B cell (primary cell): ENCODE data around the gene FAM114A2. TPM values are rescaled to one million over a fixed set of nuclear protein-coding genes. Genes with fewer than 3 reads are reported as not detected.

Experiments
- ATAC-seq: fragments of 200-7000 bp; cut with Tn5 transposase; one replicate; pipeline ENCODE4 v1.10.0; 2021; ENCODE audit warnings: low read depth, mild to moderate bottlenecking, moderate number of reproducible peaks, moderate library complexity
- CTCF ChIA-PET: fragments of 350-600 bp; sonication (Branson Sonifier 250); formaldehyde crosslinking; loops from one replicate; lab custom pipeline; 2021; ENCODE audit warnings: antibody characterized with exemption, inconsistent platforms; lab: Charles Lee
- POLR2A ChIA-PET: fragments of 350-600 bp; sonication (Branson Sonifier 250); formaldehyde crosslinking; loops from one replicate; lab custom pipeline; 2021; ENCODE audit warnings: antibody characterized with exemption; lab: Charles Lee
- DNase-seq: peaks from one replicate; pipeline ENCODE4 v3.0.0; 2013
- H2AFZ ChIP-seq: 2 replicates; pipeline ENCODE4 v1.6.1; 2012; ENCODE audit warnings: mild to moderate bottlenecking, low read depth, low read length; ENCODE audit not compliant: insufficient read depth, poor library complexity, severe bottlenecking
- H3K27ac ChIP-seq, 2 donors: 1 replicate in 1 of 2; 2 replicates in 1 of 2; pipeline ENCODE4 v1.5.1; 2012 to 2013; ENCODE audit warnings: low read length in 2 of 2, mild to moderate bottlenecking in 2 of 2, moderate library complexity in 1 of 2
- H3K27me3 ChIP-seq, 4 experiments: fragments of 200-600 bp in 1 of 4; sonication (generic) in 1 of 4; replicated peaks in 1 of 4; 1 replicate in 2 of 4; 2 replicates in 2 of 4; pipeline versions ENCODE4 v1.6.1 to v1.7.0; 2013 to 2016; ENCODE audit warnings: low read length in 3 of 4, mild to moderate bottlenecking in 2 of 4, mixed read lengths in 1 of 4, moderate library complexity in 1 of 4; ENCODE audit not compliant: insufficient read depth in 4 of 4, control insufficient read depth in 3 of 4; ENCODE audit errors: control extremely low read depth in 1 of 4
- H3K36me3 ChIP-seq, 2 experiments: replicated peaks in 1 of 2; 1 replicate in 1 of 2; 2 replicates in 1 of 2; pipeline versions ENCODE4 v1.6.1 to v1.7.1; 2013; ENCODE audit warnings: low read length in 1 of 2; ENCODE audit not compliant: insufficient read depth in 2 of 2, control insufficient read depth in 1 of 2; ENCODE audit errors: control extremely low read depth in 1 of 2, extremely low read depth in 1 of 2
- H3K4me1 ChIP-seq, 2 donors: fragments of 200-600 bp in 1 of 2; sonication (generic) in 1 of 2; 1 replicate in 1 of 2; 2 replicates in 1 of 2; pipeline versions ENCODE4 v1.5.1 to v1.6.1; 2013 to 2017; ENCODE audit warnings: low read length in 2 of 2; ENCODE audit not compliant: control insufficient read depth in 2 of 2, insufficient read depth in 2 of 2
- H3K4me2 ChIP-seq: replicated peaks from 2 replicates; pipeline ENCODE3; 2012; ENCODE audit warnings: mild to moderate bottlenecking, low read depth, low read length; ENCODE audit not compliant: poor library complexity, severe bottlenecking
- H3K4me3 ChIP-seq, 5 experiments: fragments of 200-600 bp in 1 of 5; sonication (generic) in 1 of 5; 1 replicate in 3 of 5; 2 replicates in 2 of 5; pipeline versions ENCODE4 v1.5.1 to v1.7.0; 2011 to 2016; ENCODE audit warnings: low read length in 4 of 5, mild to moderate bottlenecking in 4 of 5, low read depth in 2 of 5, control low read depth in 1 of 5, moderate library complexity in 1 of 5; ENCODE audit not compliant: insufficient read depth in 1 of 5; ENCODE audit errors: control extremely low read depth in 1 of 5, extremely low read depth in 1 of 5
- H3K79me2 ChIP-seq: fragments of 200-600 bp; sonication (generic); one replicate; pipeline ENCODE4 v1.6.0; 2016; ENCODE audit warnings: low read length; ENCODE audit not compliant: control insufficient read depth, insufficient read depth
- H3K9ac ChIP-seq: fragments of 200-600 bp; sonication (generic); 2 replicates; pipeline ENCODE4 v1.6.1; 2017; ENCODE audit warnings: mild to moderate bottlenecking, low read length, moderate library complexity
- H3K9me3 ChIP-seq, 3 donors: one replicate each; pipeline versions ENCODE4 v1.6.1 to v1.7.1; 2013; ENCODE audit warnings: low read length in 2 of 3; ENCODE audit not compliant: control insufficient read depth in 2 of 3, insufficient read depth in 1 of 3; ENCODE audit errors: control extremely low read depth in 1 of 3
- H4K20me1 ChIP-seq: 2 replicates; pipeline ENCODE4 v1.6.0; 2012; ENCODE audit warnings: mild to moderate bottlenecking, low read length; ENCODE audit not compliant: insufficient read depth, control insufficient read depth, poor library complexity, severe bottlenecking
- H3K27ac Mint-ChIP-seq: one replicate; pipeline ENCODE4 v1.8.0; 2021; ENCODE audit warnings: mixed read lengths
- H3K27me3 Mint-ChIP-seq: one replicate; pipeline ENCODE4 v1.8.0; 2021; ENCODE audit warnings: mixed read lengths
- H3K4me1 Mint-ChIP-seq: one replicate; pipeline ENCODE4 v1.8.0; 2021; ENCODE audit warnings: mixed read lengths
- H3K4me3 Mint-ChIP-seq: one replicate; pipeline ENCODE4 v1.8.0; 2021; ENCODE audit warnings: mixed read lengths
- H3K9me3 Mint-ChIP-seq: one replicate; pipeline ENCODE4 v1.8.0; 2022; ENCODE audit warnings: mixed read lengths; ENCODE audit not compliant: insufficient read depth
- EZH2 ChIP-seq: IDR thresholded peaks from 2 replicates; pipeline ENCODE4 v1.6.1; 2012; ENCODE audit warnings: borderline replicate concordance, low read depth, mild to moderate bottlenecking, moderate library complexity, low read length; ENCODE audit not compliant: insufficient read depth, poor library complexity, severe bottlenecking
- WGBS: methylation state at CpG from one replicate; pipeline ENCODE4 v1.1.5; 2013; ENCODE audit warnings: missing lambda C conversion rate; ENCODE audit not compliant: insufficient coverage; 5-methylcytosine and 5-hydroxymethylcytosine counted together
- intact Hi-C: fragments of 100-400 bp; cut with micrococcal nuclease; formaldehyde crosslinking; loops from one replicate; pipeline ENCODE4 v1.10.0; 2022
- polyA plus RNA-seq: library from polyadenylated mRNA; depleted of rRNA; stranded (reverse); fragments of >200 nt; gene quantifications from 2 replicates; pipeline ENCODE4 v1.2.3, GENCODE V29; 2012
- total RNA-seq, 2 donors: library from RNA; stranded (reverse); fragments of 120-200 nt in 1 of 2; gene quantifications; 1 replicate in 1 of 2; 2 replicates in 1 of 2; pipeline versions ENCODE4 v1.2.3 to v1.2.4, GENCODE V29; 2013 to 2022
- TF ChIP-seq, protein P1 (sequence below): fragments of 200-600 bp; IDR thresholded peaks from one replicate; pipeline ENCODE4 v1.8.0; 2022; ENCODE audit warnings: antibody characterized with exemption, mild to moderate bottlenecking

Gene FAM114A2
- total and polyA plus RNA-seq, 2 donors (not counting 1 experiment from before 2014, with no cell fraction given) = 6.0 to 34.2 TPM

DNA sequence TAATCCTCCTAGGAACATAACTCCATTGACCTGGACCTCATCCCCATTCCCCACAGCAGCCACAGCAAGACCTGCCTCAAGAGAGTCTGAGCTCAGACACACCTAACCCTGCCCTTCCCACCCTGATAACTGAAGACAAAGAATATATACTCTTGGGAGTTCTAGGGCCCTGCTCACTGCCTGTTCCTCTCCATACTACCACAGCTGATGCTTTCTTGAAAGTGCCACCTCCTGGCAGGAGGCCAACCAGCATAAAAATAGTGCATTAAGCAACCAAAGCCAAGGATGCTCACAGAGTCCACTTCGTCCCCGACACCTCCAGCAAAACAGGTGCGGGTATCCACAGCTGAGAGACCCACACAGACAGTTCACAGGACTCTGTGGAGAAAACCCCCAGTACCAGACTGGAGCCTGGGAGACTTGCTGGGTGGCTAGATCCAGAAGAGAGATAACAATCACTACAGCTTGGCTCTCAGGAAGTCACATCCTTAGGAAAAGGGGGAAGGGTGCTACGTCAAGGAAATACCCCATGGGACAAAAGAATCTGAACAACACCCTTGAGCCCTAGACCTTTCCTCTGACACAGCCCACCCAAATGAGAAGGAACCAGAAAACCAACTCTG, 23.5 kb downstream of the FAM114A2 start:
- Histone ChIP-seq H4K20me1 (no peaks in the 10 kb centered on the region), H3K27me3 (no peaks in the 10 kb centered on the region), H3K4me1 (no peaks in the 10 kb centered on the region), H3K4me2 (no peak overlapping the region), H2AFZ (no peak overlapping the region), H3K36me3 (peaks cover 16 to 31% of the 10 kb centered on the region in 2 experiments), H3K27ac (no peak overlapping the region), H3K9me3 (peaks cover 0 to 6% (median 0%) of the 10 kb centered on the region in 3 donors), H3K79me2 (peaks cover 14% of the 10 kb centered on the region), H3K9ac (no peak overlapping the region), H3K4me3 (no peak overlapping the region)
- no peak for TF ChIP-seq EZH2
- TF ChIP-seq, protein P1, sequence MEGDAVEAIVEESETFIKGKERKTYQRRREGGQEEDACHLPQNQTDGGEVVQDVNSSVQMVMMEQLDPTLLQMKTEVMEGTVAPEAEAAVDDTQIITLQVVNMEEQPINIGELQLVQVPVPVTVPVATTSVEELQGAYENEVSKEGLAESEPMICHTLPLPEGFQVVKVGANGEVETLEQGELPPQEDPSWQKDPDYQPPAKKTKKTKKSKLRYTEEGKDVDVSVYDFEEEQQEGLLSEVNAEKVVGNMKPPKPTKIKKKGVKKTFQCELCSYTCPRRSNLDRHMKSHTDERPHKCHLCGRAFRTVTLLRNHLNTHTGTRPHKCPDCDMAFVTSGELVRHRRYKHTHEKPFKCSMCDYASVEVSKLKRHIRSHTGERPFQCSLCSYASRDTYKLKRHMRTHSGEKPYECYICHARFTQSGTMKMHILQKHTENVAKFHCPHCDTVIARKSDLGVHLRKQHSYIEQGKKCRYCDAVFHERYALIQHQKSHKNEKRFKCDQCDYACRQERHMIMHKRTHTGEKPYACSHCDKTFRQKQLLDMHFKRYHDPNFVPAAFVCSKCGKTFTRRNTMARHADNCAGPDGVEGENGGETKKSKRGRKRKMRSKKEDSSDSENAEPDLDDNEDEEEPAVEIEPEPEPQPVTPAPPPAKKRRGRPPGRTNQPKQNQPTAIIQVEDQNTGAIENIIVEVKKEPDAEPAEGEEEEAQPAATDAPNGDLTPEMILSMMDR = no peak
- WGBS = 88% methylated on average over 4 of the region's 4 CpGs
- H3K4me1 Mint-ChIP-seq = peaks cover 12% of the 10 kb centered on the region
- H3K27ac Mint-ChIP-seq = no peak overlapping the region
- intact Hi-C loops = no loop called here
- no peak overlapping the region for H3K4me3 Mint-ChIP-seq
- no peaks in the 10 kb centered on the region for H3K27me3 Mint-ChIP-seq
- POLR2A ChIA-PET = no interaction called here
- no peaks in the 10 kb centered on the region for H3K9me3 Mint-ChIP-seq
- DNase-seq (no peak), ATAC-seq (no peak)
- CTCF ChIA-PET = no interaction called here

DNA sequence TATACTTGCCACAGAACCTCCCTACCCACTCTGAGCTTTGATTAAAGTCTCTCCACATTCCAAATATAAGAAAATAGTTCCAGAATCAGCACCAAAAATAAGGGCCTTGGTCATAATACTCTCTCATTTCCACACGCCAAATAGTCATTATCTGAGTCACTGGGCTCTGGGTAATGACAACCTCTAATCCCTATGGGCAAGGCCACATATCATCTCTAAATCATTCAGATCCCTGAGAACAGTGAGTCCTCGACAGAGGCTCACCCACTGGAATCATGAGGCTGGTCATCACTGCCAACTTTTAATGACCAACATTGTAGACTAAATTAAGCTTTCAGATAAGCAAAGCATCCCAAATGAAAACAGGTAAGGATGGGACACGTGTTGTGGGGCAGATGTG, 28.1 kb downstream of the FAM114A2 start:
- H3K4me1 ChIP-seq = no peaks in the 10 kb centered on the region
- H3K9me3 ChIP-seq = peaks cover 0 to 6% (median 0%) of the 10 kb centered on the region in 3 donors
- ChIA-PET POLR2A (no interaction called here), CTCF (no interaction called here)
- H3K4me3 Mint-ChIP-seq = no peak overlapping the region
- no peak overlapping the region for H3K4me2 ChIP-seq
- 66% methylated on average over 3 of the region's 3 CpGs for WGBS
- TF ChIP-seq EZH2 = no peak
- TF ChIP-seq, protein P1 = no peak
- ATAC-seq (no peak), DNase-seq (no peak)
- H3K9ac ChIP-seq = no peak overlapping the region
- intact Hi-C loops = no loop called here
- H4K20me1 ChIP-seq = no peaks in the 10 kb centered on the region
- no peak overlapping the region for H2AFZ ChIP-seq
- no peaks in the 10 kb centered on the region for H3K9me3 Mint-ChIP-seq
- H3K79me2 ChIP-seq = no peaks in the 10 kb centered on the region
- H3K4me1 Mint-ChIP-seq = no peaks in the 10 kb centered on the region
- peaks cover 12 to 28% of the 10 kb centered on the region in 2 experiments for H3K36me3 ChIP-seq
- no peak overlapping the region for H3K27ac ChIP-seq
- no peak overlapping the region for H3K27ac Mint-ChIP-seq
- H3K27me3 ChIP-seq = no peaks in the 10 kb centered on the region
- H3K4me3 ChIP-seq = no peak overlapping the region
- H3K27me3 Mint-ChIP-seq = no peaks in the 10 kb centered on the region
